ENCODE results near the gene WSB2. TPM values are rescaled to one million over a fixed set of nuclear protein-coding genes. Genes with fewer than 3 reads are reported as not detected.
A peak's percentile ranks its signal among the peaks of the same experiment; 100 is the strongest.

WSB2 gene
- total and polyA plus RNA-seq, 9 of the 15 experiments (the other 6 are each of a cell fraction or from before 2014, with no cell fraction given) = 31.4 to 77.6 (median 52.6) TPM

- no peak for TF ChIP-seq ZNF318 (IDR thresholded peaks at IDR 0.05; ENCODE audit: borderline replicate concordance in 1 of 2, low read depth in 1 of 2)
- TF ChIP-seq PCBP1 (IDR thresholded peaks at IDR 0.05; ENCODE audit: low read depth, low read length, poor library complexity, severe bottlenecking) = peak; percentile 35
- no peak for TF ChIP-seq ZNF384 (IDR thresholded peaks at IDR 0.05; ENCODE audit: low read depth, low read length)
- TF ChIP-seq TGIF2 (CRISPR knock-in tag; IDR thresholded peaks at IDR 0.05) = no peak
- no peak for TF ChIP-seq LEF1 (IDR thresholded peaks at IDR 0.05)
- TF ChIP-seq MTA3 (IDR thresholded peaks at IDR 0.05; ENCODE audit: borderline replicate concordance) = peak; percentile 65; the same call in 1 of the 2 replicates
- no peak for TF ChIP-seq FOXJ2 (tag; IDR thresholded peaks at IDR 0.05)
- TF ChIP-seq, protein P1, sequence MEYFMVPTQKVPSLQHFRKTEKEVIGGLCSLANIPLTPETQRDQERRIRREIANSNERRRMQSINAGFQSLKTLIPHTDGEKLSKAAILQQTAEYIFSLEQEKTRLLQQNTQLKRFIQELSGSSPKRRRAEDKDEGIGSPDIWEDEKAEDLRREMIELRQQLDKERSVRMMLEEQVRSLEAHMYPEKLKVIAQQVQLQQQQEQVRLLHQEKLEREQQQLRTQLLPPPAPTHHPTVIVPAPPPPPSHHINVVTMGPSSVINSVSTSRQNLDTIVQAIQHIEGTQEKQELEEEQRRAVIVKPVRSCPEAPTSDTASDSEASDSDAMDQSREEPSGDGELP (CRISPR knock-in tag; IDR thresholded peaks at IDR 0.05; ENCODE audit: borderline replicate concordance) = peak; percentile 85
- TF ChIP-seq ZFP30 (CRISPR knock-in tag; IDR thresholded peaks at IDR 0.05; ENCODE audit: borderline replicate concordance) = no peak
- TF ChIP-seq, protein P2, sequence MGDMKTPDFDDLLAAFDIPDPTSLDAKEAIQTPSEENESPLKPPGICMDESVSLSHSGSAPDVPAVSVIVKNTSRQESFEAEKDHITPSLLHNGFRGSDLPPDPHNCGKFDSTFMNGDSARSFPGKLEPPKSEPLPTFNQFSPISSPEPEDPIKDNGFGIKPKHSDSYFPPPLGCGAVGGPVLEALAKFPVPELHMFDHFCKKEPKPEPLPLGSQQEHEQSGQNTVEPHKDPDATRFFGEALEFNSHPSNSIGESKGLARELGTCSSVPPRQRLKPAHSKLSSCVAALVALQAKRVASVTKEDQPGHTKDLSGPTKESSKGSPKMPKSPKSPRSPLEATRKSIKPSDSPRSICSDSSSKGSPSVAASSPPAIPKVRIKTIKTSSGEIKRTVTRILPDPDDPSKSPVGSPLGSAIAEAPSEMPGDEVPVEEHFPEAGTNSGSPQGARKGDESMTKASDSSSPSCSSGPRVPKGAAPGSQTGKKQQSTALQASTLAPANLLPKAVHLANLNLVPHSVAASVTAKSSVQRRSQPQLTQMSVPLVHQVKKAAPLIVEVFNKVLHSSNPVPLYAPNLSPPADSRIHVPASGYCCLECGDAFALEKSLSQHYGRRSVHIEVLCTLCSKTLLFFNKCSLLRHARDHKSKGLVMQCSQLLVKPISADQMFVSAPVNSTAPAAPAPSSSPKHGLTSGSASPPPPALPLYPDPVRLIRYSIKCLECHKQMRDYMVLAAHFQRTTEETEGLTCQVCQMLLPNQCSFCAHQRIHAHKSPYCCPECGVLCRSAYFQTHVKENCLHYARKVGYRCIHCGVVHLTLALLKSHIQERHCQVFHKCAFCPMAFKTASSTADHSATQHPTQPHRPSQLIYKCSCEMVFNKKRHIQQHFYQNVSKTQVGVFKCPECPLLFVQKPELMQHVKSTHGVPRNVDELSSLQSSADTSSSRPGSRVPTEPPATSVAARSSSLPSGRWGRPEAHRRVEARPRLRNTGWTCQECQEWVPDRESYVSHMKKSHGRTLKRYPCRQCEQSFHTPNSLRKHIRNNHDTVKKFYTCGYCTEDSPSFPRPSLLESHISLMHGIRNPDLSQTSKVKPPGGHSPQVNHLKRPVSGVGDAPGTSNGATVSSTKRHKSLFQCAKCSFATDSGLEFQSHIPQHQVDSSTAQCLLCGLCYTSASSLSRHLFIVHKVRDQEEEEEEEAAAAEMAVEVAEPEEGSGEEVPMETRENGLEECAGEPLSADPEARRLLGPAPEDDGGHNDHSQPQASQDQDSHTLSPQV (IDR thresholded peaks at IDR 0.05) = no peak
- TF ChIP-seq SRSF9 (IDR thresholded peaks at IDR 0.05; ENCODE audit: borderline replicate concordance, low read depth, low read length) = no peak
Measured at GRCh38 chr12:118016424-118017264, 44.3 kb downstream of the WSB2 start, which contains the start of gene RFC5 (continued).

Data from K562 (cell line).